ENCODE data around the gene CAPN3. TPM values are rescaled to one million over a fixed set of nuclear protein-coding genes. Genes with fewer than 3 reads are reported as not detected.
"Not testable (repeated sequence)": the region's sequence is repeated elsewhere in the genome, so short reads cannot be mapped to it uniquely, and the experiment has no call there.

Gene CAPN3
- total and polyA plus RNA-seq, 2 donors (not counting 3 experiments of a cell fraction or from before 2014, with no cell fraction given), result 2.2 to 3.7 TPM

DNA sequence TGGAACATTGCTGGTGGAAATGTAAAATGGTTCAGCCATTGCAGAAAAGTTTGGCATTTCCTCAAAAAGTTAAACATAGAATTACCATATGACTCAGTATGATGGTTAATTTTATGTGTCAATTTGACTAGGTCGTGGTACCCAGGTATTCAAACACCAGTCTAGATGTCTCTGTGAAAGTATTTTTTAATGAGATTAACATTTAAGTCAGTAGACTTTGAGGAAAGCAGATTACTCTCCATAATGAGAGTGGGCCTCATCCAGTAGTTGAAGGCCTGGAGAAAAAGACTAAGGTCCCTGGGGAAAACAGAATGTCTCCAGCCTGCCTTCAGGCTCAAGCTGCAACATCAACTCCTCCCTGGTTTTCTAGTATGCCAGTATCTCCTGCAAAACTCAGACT lies 43.8 kb upstream of the CAPN3 start:
- ChIA-PET CTCF (no interaction called here), POLR2A (no interaction called here)
- Histone ChIP-seq H3K9me1 (replicated peaks; ENCODE audit: control insufficient read depth, extremely low read depth, insufficient read depth, low read length) (no peaks in the 10 kb centered on the region), H3K27ac (ENCODE audit: insufficient read depth, low read depth, low read length) (no peak overlapping the region), H3K36me3 (ENCODE audit: control insufficient read depth in 2 of 2, extremely low read depth in 1 of 2, insufficient read depth in 2 of 2, low read length in 2 of 2) (no peaks in the 10 kb centered on the region), H3K27me3 (ENCODE audit: control insufficient read depth in 2 of 2, insufficient read depth in 2 of 2, low read length in 2 of 2) (no peaks in the 10 kb centered on the region), H2AFZ (ENCODE audit: low read depth, low read length) (no peak overlapping the region), H3K4me3 (replicated peaks in 1 of 3; ENCODE audit: insufficient read depth in 1 of 3, low read depth in 1 of 3, low read length in 3 of 3) (no peak overlapping the region), H3K4me1 (ENCODE audit: control insufficient read depth, extremely low read depth, insufficient read depth, low read length) (no peaks in the 10 kb centered on the region), H3K9ac (replicated peaks; ENCODE audit: extremely low read depth, insufficient read depth, low read length) (no peak overlapping the region), H4K20me1 (replicated peaks; ENCODE audit: control insufficient read depth, extremely low read depth, insufficient read depth, low read length) (no peaks in the 10 kb centered on the region), H3K79me2 (ENCODE audit: control insufficient read depth, insufficient read depth, low read length) (no peaks in the 10 kb centered on the region), H3K9me3 (replicated peaks; ENCODE audit: control insufficient read depth, insufficient read depth, low read length) (no peaks in the 10 kb centered on the region), H3K4me2 (ENCODE audit: insufficient read depth, low read length) (no peak overlapping the region)
- intact Hi-C loops (cut with micrococcal nuclease) (no loop called here), dilution Hi-C loops (cut with MboI; ENCODE audit: extremely low pct_ligation_motif_present, low sequenced_read_pairs) (no loop called here)
- BruUV-seq (replicated peaks), result no TSS peak
- no peak for TF ChIP-seq GATA2 (IDR thresholded peaks at IDR 0.05; ENCODE audit: insufficient read depth, insufficient read length, low read depth, low read length)
- no peak for TF ChIP-seq FOS (IDR thresholded peaks at IDR 0.05; ENCODE audit: borderline replicate concordance, insufficient read depth, low read length)
- no peak for TF ChIP-seq POLR2A (IDR thresholded peaks at IDR 0.05; ENCODE audit: low read depth, low read length)
- DNase-seq (ENCODE audit: low read depth, low spot score), result no peak
- no peak for FAIRE-seq

DNA sequence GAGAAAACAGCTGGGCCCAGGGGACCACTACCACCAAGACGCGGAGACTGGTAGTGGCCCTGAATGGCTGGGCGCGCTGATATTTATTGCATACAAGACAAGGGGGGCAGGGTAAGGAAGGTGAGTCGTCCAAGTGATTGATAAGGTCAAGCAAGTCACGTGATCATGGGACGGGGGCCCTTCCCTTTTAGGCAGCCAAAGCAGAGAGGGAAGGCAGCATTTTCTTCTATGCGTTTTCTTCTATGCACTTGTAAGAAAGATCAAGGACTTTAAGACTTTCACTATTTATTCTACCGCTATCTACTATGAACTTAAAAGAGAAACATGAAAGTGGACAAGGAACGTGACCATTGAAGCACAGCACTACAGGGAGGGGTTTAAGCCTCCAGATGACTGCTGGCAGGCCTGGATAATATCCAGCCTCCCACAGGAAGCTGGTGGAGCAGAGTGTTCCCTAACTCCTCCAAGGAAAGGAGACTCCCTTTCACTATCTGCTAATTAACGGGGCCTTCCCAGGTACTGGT lies 43.0 kb upstream of the CAPN3 start:
- intact Hi-C loops (cut with micrococcal nuclease); DNase-seq (ENCODE audit: low read depth, low spot score); CTCF ChIA-PET; H3K9me3 ChIP-seq (replicated peaks; ENCODE audit: control insufficient read depth, insufficient read depth, low read length); H2AFZ ChIP-seq (ENCODE audit: low read depth, low read length); dilution Hi-C loops (cut with MboI; ENCODE audit: extremely low pct_ligation_motif_present, low sequenced_read_pairs); H4K20me1 ChIP-seq (replicated peaks; ENCODE audit: control insufficient read depth, extremely low read depth, insufficient read depth, low read length); FAIRE-seq; H3K79me2 ChIP-seq (ENCODE audit: control insufficient read depth, insufficient read depth, low read length); H3K4me2 ChIP-seq (ENCODE audit: insufficient read depth, low read length); BruUV-seq (replicated peaks); H3K9me1 ChIP-seq (replicated peaks; ENCODE audit: control insufficient read depth, extremely low read depth, insufficient read depth, low read length); H3K27me3 ChIP-seq (ENCODE audit: control insufficient read depth in 2 of 2, insufficient read depth in 2 of 2, low read length in 2 of 2); POLR2A ChIA-PET; H3K4me1 ChIP-seq (ENCODE audit: control insufficient read depth, extremely low read depth, insufficient read depth, low read length); H3K36me3 ChIP-seq (ENCODE audit: control insufficient read depth in 2 of 2, extremely low read depth in 1 of 2, insufficient read depth in 2 of 2, low read length in 2 of 2); H3K9ac ChIP-seq (replicated peaks; ENCODE audit: extremely low read depth, insufficient read depth, low read length); H3K27ac ChIP-seq (ENCODE audit: insufficient read depth, low read depth, low read length); H3K4me3 ChIP-seq (replicated peaks in 1 of 3; ENCODE audit: insufficient read depth in 1 of 3, low read depth in 1 of 3, low read length in 3 of 3): not testable (repeated sequence)

All from endothelial cell of umbilical vein (primary cell).